Ecto neural progenitor cell (in vitro differentiated cells): Measurements from ENCODE around the gene SOX5.
A peak's percentile ranks its signal among the peaks of the same experiment; 100 is the strongest.

Experiments
- DNase-seq: peaks from one replicate; pipeline ENCODE4 v3.0.0-alpha.2; 2018; ENCODE audit warnings: low spot score

SOX5 gene

DNA sequence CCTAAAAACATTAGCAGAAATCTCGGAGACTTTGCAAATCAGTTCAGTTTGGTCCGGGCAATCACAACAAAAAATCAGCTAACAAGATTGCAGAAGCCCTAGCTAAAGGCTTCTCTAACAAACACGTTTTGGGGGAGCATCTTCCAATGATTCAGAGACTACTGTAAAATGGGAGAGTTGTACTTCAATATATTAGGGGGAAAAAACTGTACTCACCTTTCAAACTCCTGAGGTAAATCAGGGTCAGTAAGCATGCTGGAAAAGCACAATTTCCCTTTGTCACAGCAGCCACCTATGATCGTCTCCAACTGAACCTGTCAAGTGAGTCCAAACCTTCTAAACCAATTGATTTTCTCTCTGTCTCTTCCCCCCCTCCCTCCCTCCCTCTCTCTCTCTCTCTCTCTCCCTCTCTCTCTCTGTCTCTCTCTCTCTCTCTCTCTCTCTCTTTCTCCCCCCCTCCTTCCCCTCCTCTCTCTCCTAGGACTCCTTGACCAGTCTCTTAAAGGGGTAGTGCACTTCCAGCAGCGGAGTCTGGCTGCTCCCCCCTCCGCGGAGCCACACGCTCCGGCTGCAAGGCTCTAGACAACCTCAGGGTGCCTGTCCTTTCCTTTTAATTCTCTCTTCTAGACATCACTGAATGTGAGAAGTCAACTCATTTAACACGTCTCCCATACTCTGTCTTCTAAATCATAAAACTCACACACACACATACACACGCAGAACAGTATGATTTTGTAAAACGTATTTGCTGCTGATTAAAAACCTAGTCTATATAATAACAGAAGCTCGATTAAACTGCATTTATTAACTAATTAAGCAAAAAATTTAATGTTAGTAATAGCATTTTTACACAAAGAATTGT is at the start of gene SOX5:
Gene SOX5, minus strand, starts transcription at position 323 of the 862 bp plus-strand sequence. Its CDS starts 69 bp downstream, at position 254.
- DNase-seq = peak; percentile 81

DNA sequence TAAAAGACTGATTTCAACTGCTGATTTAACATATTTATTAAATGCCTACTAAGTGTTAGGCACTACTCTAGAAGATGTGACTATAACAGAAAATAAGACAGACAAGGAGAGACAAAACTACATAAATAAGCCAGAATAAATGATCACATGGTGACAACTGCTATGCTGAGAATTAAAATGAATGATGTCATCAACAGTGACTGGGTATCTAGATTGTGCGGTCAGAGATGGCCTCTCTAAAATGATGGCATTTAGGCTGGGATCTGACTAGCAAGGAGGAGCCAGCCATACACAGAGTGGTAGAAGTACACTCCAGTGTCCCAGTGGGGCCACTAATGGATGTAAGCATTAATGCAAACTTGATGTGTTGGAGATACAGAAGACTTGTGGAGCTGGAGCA is 37.6 kb upstream of the SOX5 start:
- no peak for DNase-seq

DNA sequence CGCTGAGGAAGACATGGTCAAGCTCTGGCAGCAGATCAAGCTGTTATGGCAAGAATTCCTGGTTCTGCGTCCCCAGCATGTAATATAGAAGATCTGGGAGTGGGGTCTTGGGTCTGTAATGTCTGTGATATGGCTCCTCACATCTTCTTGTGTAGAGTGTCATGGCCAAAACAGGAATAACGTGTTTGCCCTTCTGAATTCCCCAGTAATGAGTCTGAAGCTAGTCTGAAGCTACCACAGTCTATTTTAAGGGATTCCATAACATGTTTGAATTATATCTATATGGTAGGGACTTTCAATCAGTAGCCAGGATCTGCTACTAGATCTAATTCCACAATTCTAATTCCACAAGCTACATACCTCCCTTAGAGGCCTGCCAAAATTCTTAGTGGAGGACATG is 31.4 kb upstream of the SOX5 start:
- DNase-seq = no peak

GRCh38 chr12:23964812-23965211 is 15.3 kb upstream of the SOX5 start:
- no peak for DNase-seq

GRCh38 chr12:23959826-23960225 is 10.4 kb upstream of the SOX5 start:
- DNase-seq = no peak

GRCh38 chr12:23954332-23954731 is 4.9 kb upstream of the SOX5 start:
- DNase-seq = no peak

DNA sequence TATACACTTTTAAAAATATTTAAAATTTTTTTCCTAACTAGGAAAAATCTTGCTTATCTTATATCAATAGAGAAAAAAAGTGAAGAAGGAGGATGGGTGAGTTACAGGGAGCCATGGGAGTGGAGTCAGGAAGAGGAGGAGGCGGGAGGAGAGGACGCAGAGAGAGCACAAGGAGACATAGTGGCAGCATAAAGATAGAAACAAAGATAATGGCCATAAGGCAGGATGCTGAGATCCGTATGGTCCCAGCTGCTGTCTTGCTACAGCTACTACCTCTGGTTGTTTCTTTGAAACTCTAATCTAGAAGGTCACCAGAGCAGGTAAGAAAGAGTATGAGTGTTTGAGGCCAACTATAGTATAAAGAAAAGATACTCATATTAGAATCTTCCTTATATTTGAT is 2.6 kb upstream of the SOX5 start:
- no peak for DNase-seq

DNA sequence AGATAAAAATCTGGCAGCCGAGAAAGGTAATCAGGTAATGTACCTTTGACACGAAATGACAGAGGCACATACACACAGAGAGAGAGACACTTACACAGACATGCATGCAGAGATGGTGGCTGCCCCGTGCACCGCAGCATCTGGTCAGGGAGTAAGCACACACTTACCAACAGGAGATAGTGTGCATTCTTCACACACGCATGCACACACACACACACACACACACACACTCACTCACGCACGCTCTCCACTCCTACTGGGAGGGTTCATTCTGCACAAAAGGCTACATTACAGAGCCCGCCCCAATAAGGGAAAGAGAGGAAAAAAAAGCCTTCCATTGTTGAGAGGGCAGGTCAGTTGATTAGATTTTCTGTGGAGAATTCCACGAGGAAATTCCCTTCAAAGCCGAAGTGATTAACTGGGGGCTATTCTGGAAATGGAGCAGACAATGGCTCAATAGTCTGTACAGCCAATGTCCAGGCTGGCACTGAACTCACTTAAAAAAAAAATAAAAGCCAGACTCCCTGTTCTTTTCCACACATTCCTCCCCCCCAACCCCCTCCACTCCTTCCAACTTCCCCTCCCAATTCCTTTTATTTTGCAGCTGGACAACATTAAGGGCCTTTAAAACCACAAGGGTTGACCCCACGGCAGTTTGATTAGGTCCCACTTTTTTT is 1.4 kb upstream of the SOX5 start:
- DNase-seq = peak; percentile 78

DNA sequence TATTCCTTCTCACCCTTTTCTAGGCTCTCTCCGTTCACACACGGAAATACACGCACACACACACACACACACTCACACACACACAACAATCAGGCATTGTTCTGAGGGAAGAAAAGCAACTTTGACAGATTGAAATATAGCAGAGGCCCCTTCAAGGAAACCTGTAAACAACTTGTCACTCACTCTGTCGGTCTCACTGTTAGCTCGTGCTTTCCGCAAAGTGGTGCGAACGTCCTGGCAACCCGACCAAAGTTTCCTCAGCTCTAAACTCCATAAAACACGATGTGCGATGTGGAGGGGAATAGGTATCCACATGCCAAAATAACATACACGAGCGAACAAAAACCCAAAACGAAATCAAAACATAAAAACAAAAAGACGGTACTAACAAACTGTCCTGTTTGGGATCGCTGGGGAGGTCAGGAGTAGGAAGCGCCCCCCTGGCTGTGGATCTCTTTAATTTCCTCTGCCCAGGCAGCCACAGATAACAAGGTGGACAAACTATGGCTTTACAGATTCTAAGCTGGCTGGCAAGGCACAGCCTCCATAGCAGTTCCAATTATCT is 822 bp upstream of the SOX5 start:
- peak; percentile 69 for DNase-seq

DNA sequence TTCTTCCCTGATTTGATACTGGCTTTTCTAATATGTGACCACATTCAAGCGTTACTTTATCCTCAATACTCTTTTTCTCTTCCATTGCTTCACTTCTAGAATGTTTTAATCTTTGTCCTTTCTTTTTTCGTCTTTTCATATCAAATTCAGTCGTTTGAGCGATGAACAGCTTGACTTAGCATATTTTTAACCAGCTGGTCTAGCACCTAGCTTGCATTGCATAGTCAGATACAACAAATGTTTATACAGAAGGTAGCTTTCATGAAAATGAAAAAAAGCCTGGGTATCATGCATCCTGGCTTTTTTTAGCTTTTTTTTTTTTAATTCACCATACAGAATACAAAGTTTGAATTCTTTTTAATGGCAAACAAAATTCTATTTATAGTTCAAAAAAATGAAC is 1.2 kb downstream of the SOX5 start:
- DNase-seq = no peak

GRCh38 chr12:23947395-23947794 is 2.1 kb downstream of the SOX5 start:
- DNase-seq = no peak

DNA sequence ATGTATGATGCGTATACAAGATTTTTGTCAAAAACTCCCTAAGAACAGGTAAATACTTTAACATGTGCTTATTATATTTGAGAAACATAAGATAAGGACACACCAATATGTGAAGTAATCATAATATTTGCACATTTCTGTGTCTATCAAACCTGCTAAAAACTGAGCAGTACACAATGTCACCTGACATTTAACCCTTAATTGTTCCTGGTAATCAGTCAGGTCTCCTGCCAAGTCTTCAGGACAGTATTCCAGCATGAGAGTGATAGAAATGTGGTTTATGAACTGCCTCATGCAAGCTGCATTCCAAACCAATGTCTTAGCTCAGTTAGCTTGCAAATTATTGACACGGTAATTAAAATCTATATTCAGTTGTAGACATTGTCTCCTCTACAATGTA is 4.2 kb downstream of the SOX5 start:
- DNase-seq = no peak

GRCh38 chr12:23944067-23944466 is 5.4 kb downstream of the SOX5 start:
- DNase-seq = peak; percentile 57

GRCh38 chr12:23942841-23943240 is 6.6 kb downstream of the SOX5 start:
- no peak for DNase-seq

DNA sequence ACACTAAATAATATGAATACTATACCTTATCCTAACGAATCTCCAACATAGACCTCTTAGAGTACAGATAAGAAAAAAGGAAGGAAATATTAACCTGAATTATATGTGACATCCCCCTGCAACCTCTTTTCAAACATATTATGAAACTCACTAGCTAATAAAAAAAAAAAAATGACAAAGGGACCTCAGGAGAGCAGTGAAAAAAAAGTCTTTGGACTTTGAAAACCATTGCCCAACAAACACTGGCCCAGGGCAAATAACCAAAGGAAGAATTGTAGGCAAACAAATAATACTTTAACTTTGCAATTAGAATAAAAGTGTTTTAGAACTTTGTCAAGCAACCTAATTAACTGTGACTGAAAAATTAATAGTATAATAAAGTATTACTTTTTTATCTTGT is 7.7 kb downstream of the SOX5 start:
- DNase-seq = no peak

DNA sequence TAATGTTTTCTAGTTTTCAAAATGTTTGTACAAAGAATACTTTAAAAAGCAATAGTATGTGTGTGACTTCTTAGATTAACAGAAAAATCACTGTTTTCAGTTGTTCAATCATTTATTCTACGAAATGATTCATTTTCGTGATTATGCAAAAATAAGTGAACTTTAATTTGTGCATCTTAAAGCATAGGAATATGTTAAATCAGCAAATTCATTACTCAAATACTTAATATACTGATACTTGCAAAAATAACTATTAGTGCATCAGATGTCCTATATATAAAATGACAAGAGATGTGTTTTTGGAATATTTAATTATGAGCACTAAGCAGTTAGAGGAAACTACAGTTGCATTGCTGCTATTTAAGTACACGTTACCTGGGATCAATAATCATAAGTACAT is 11.0 kb downstream of the SOX5 start:
- no peak for DNase-seq

DNA sequence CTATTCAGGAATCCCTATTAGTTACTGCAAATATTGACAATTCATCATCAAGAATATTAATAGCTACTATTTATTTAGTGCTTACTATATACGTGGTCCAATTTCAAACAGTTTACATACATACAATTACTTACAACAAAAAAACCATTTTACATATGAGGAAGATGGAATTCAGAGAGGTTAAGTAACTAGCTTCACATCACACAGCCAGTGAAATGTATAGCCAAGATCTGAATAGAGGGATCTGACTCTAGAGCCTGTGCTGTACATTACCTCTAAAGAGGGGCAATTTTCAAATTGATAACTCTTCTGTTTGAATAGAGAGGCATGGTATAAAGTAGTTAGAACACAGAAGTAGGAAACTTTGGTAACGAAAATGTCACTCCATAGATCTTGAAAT is 18.3 kb downstream of the SOX5 start:
- DNase-seq = no peak

DNA sequence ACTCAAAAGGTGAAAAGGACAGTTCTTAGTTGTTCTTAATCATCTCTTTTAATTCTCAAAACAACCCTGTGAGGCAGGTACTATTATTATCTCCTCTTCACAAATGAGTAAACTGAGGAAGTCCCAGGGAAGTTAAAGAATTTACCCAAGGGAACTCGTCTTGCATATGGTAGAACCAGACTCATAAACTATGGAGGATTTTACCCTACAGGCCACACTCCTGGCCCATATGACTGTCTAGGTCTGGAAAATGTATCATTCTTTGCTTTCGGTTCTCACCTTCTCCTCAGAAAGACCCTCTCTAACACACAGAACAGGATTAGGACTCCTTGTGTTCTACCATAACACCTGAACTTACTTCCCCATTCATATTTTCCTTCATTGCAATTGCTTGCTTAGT is 18.9 kb downstream of the SOX5 start:
- no peak for DNase-seq

DNA sequence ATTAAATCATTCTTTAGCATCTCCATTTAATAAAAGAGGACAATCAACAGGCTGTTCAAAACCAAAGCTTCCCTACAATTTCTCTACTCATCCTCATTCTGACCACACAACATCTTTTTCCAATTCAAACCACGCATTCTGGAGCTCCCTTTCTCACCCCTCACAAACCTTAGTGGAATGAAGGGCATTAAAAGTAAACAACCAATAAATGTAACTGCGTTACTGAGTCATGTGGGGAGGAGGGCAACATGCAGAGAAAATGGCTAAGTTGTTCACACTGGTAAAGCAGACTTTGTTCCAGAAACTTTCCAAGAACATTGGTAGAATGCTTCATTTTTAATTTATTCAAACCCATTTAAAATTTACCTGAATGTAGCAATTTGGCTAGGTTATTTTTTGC is 19.6 kb downstream of the SOX5 start:
- DNase-seq = no peak

- DNase-seq = no peak
Observed at GRCh38 chr12:23927907-23928306, 21.6 kb downstream of the SOX5 start.

- no peak for DNase-seq
Observed at GRCh38 chr12:23921099-23921856, 28.2 kb downstream of the SOX5 start.

GRCh38 chr12:23911574-23911973 is 37.9 kb downstream of the SOX5 start:
- no peak for DNase-seq

DNA sequence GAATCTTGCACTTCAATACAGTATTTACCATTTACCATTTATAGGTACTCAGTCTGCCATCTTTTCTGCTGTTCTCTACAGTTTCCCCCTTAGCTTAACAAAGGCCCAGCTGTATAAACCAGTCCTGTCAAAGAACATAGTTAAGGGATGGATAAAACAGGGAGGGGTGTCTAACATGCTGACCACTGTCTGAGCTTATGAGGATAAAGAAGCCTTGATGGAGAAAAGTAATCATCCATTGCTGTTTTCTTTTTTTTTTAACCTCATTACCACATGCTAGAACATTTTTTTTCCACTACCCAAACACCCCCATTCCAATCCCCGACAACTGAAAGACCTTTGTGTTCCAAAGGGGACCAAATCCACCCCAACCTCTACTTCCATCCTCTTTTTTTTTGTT is 39.9 kb downstream of the SOX5 start:
- no peak for DNase-seq
